ENCODE data around the gene CCDC137.

The CCDC137 gene

GRCh38 chr17:81716674-81716996 lies 50.1 kb downstream of the CCDC137 start:
- no peak for DNase-seq (ENCODE audit: low spot score)

- no peak for DNase-seq (ENCODE audit: low spot score)
These were observed 50.7 kb downstream of the CCDC137 start for GRCh38 chr17:81717049-81717765.

GRCh38 chr17:81717766-81718089 lies 51.2 kb downstream of the CCDC137 start:
- DNase-seq (ENCODE audit: low spot score), result no peak

- DNase-seq (ENCODE audit: low spot score), result no peak
These were observed 53.1 kb downstream of the CCDC137 start for GRCh38 chr17:81719410-81720266.

- no peak for DNase-seq (ENCODE audit: low spot score)
These were observed 53.9 kb downstream of the CCDC137 start for GRCh38 chr17:81720267-81721071.

- no peak for DNase-seq (ENCODE audit: low spot score)
These were observed 55.9 kb downstream of the CCDC137 start for GRCh38 chr17:81722184-81723120.
